ENCODE results near the gene MGST2.

DNA sequence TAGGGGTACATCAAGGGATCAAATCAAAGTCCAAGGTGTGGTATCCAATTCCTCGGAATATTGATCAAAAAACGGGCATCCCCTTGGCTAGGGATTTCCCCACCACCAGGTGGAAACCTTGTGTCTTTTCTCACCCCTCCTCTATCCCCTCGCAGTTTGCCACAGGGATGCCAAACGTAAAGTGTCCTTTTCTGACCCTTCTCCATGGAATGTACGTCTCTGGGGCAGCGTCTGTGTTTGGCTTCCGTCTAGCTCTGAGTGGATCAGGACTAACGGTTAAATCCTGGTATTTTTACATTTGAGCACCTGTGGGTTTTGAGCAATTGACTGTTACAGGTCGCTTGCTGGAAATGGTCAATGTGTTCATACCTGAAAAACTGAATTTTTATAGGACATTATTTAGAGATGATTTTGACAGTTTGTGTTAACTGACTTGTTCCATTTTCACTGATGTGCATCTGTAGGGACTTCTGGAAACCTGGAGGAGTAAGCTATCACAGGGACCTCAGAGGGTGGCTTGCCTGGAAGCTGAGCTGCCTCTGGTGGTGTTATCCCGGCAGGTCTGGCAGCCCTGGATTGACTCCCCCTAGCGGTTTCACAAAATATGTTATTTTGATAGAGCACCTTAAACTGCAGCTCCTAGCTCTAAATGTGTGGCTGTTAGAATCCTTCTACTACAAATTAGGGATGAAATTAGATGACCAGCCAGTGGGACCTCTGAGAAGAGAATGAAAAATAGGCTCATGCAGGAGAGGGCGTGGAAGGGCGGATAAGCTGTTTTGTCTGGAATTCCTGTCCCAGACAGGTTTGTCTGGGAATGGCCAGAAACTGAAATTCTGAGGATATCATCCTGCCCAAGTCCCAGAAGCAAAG is 8.8 kb upstream of the MGST2 start:
- TF ChIP-seq, protein P1, sequence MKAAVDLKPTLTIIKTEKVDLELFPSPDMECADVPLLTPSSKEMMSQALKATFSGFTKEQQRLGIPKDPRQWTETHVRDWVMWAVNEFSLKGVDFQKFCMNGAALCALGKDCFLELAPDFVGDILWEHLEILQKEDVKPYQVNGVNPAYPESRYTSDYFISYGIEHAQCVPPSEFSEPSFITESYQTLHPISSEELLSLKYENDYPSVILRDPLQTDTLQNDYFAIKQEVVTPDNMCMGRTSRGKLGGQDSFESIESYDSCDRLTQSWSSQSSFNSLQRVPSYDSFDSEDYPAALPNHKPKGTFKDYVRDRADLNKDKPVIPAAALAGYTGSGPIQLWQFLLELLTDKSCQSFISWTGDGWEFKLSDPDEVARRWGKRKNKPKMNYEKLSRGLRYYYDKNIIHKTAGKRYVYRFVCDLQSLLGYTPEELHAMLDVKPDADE (IDR thresholded peaks at IDR 0.05): no peak
- TF ChIP-seq, protein P2, sequence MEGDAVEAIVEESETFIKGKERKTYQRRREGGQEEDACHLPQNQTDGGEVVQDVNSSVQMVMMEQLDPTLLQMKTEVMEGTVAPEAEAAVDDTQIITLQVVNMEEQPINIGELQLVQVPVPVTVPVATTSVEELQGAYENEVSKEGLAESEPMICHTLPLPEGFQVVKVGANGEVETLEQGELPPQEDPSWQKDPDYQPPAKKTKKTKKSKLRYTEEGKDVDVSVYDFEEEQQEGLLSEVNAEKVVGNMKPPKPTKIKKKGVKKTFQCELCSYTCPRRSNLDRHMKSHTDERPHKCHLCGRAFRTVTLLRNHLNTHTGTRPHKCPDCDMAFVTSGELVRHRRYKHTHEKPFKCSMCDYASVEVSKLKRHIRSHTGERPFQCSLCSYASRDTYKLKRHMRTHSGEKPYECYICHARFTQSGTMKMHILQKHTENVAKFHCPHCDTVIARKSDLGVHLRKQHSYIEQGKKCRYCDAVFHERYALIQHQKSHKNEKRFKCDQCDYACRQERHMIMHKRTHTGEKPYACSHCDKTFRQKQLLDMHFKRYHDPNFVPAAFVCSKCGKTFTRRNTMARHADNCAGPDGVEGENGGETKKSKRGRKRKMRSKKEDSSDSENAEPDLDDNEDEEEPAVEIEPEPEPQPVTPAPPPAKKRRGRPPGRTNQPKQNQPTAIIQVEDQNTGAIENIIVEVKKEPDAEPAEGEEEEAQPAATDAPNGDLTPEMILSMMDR (conservative IDR thresholded peaks at IDR 0.05; ENCODE audit: low read depth in 2 of 2): peak; percentile 76 to 80
- no peak for TF ChIP-seq EZH2 (IDR thresholded peaks at IDR 0.05; ENCODE audit: low read depth, unreplicated experiment)
- TF ChIP-seq POLR2AphosphoS5 (IDR thresholded peaks at IDR 0.05; ENCODE audit: low read depth): no peak
- TF ChIP-seq CREB1 (CRISPR knock-in tag; IDR thresholded peaks at IDR 0.05; ENCODE audit: low read depth): no peak
- TF ChIP-seq, protein P3, sequence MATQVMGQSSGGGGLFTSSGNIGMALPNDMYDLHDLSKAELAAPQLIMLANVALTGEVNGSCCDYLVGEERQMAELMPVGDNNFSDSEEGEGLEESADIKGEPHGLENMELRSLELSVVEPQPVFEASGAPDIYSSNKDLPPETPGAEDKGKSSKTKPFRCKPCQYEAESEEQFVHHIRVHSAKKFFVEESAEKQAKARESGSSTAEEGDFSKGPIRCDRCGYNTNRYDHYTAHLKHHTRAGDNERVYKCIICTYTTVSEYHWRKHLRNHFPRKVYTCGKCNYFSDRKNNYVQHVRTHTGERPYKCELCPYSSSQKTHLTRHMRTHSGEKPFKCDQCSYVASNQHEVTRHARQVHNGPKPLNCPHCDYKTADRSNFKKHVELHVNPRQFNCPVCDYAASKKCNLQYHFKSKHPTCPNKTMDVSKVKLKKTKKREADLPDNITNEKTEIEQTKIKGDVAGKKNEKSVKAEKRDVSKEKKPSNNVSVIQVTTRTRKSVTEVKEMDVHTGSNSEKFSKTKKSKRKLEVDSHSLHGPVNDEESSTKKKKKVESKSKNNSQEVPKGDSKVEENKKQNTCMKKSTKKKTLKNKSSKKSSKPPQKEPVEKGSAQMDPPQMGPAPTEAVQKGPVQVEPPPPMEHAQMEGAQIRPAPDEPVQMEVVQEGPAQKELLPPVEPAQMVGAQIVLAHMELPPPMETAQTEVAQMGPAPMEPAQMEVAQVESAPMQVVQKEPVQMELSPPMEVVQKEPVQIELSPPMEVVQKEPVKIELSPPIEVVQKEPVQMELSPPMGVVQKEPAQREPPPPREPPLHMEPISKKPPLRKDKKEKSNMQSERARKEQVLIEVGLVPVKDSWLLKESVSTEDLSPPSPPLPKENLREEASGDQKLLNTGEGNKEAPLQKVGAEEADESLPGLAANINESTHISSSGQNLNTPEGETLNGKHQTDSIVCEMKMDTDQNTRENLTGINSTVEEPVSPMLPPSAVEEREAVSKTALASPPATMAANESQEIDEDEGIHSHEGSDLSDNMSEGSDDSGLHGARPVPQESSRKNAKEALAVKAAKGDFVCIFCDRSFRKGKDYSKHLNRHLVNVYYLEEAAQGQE (IDR thresholded peaks at IDR 0.05; ENCODE audit: unreplicated experiment): no peak

All from GM23338 (cell line).